Measurements from ENCODE around the gene ARID1B.

ARID1B gene

GRCh38 chr6:156970595-156971112 is 193.5 kb downstream of the ARID1B start:
- Histone ChIP-seq H3K27ac (ENCODE audit: low read length) (no peak overlapping the region), H3F3A (ENCODE audit: insufficient read depth, low read length) (no peaks in the 10 kb centered on the region), H3K4me1 (ENCODE audit: low read length) (no peaks in the 10 kb centered on the region), H3K9me3 (replicated peaks; ENCODE audit: insufficient read depth, low read length) (no peaks in the 10 kb centered on the region), H4K20me1 (ENCODE audit: insufficient read depth, low read length) (no peaks in the 10 kb centered on the region), H2AFZ (ENCODE audit: low read length) (no peak overlapping the region), H3K36me3 (replicated peaks; ENCODE audit: insufficient read depth, low read length) (no peaks in the 10 kb centered on the region), H3K9me2 (replicated peaks; ENCODE audit: insufficient read depth, low read length) (no peaks in the 10 kb centered on the region), H3K79me2 (ENCODE audit: low read length) (peaks cover 87% of the 10 kb centered on the region), H3K9ac (ENCODE audit: low read length) (no peak overlapping the region), H3K27me3 (replicated peaks; ENCODE audit: insufficient read depth, low read length) (no peaks in the 10 kb centered on the region), H3K4me3 (ENCODE audit: low read length) (no peak overlapping the region), H3K4me2 (ENCODE audit: low read depth, low read length) (no peak overlapping the region)
- TF ChIP-seq EZH2phosphoT487 (IDR thresholded peaks at IDR 0.05; ENCODE audit: low read length), result no peak
- TF ChIP-seq EZH2 (optimal IDR thresholded peaks at IDR 0.05; ENCODE audit: low read depth, low read length), result no peak
- no peak for TF ChIP-seq CTCF (IDR thresholded peaks at IDR 0.05; ENCODE audit: low read length)
- no peak for DNase-seq

GRCh38 chr6:156971153-156971885 is 194.1 kb downstream of the ARID1B start:
- Histone ChIP-seq H3K79me2 (ENCODE audit: low read length) (peaks cover 88% of the 10 kb centered on the region), H3K27ac (ENCODE audit: low read length) (no peak overlapping the region), H3K9me3 (replicated peaks; ENCODE audit: insufficient read depth, low read length) (no peaks in the 10 kb centered on the region), H2AFZ (ENCODE audit: low read length) (no peak overlapping the region), H3K4me2 (ENCODE audit: low read depth, low read length) (no peak overlapping the region), H3F3A (ENCODE audit: insufficient read depth, low read length) (no peaks in the 10 kb centered on the region), H3K36me3 (replicated peaks; ENCODE audit: insufficient read depth, low read length) (no peaks in the 10 kb centered on the region), H4K20me1 (ENCODE audit: insufficient read depth, low read length) (no peaks in the 10 kb centered on the region), H3K9ac (ENCODE audit: low read length) (no peak overlapping the region), H3K27me3 (replicated peaks; ENCODE audit: insufficient read depth, low read length) (no peaks in the 10 kb centered on the region), H3K4me1 (ENCODE audit: low read length) (no peaks in the 10 kb centered on the region), H3K4me3 (ENCODE audit: low read length) (no peak overlapping the region), H3K9me2 (replicated peaks; ENCODE audit: insufficient read depth, low read length) (no peaks in the 10 kb centered on the region)
- no peak for DNase-seq
- TF ChIP-seq CTCF (IDR thresholded peaks at IDR 0.05; ENCODE audit: low read length) (no peak), EZH2 (optimal IDR thresholded peaks at IDR 0.05; ENCODE audit: low read depth, low read length) (no peak), EZH2phosphoT487 (IDR thresholded peaks at IDR 0.05; ENCODE audit: low read length) (no peak)

GRCh38 chr6:156972145-156972544 is 195.0 kb downstream of the ARID1B start:
- no peak for DNase-seq
- Histone ChIP-seq H3K9me3 (replicated peaks; ENCODE audit: insufficient read depth, low read length) (no peaks in the 10 kb centered on the region), H3F3A (ENCODE audit: insufficient read depth, low read length) (no peaks in the 10 kb centered on the region), H2AFZ (ENCODE audit: low read length) (no peak overlapping the region), H4K20me1 (ENCODE audit: insufficient read depth, low read length) (no peaks in the 10 kb centered on the region), H3K4me2 (ENCODE audit: low read depth, low read length) (no peak overlapping the region), H3K27ac (ENCODE audit: low read length) (no peak overlapping the region), H3K36me3 (replicated peaks; ENCODE audit: insufficient read depth, low read length) (no peaks in the 10 kb centered on the region), H3K9ac (ENCODE audit: low read length) (no peak overlapping the region), H3K79me2 (ENCODE audit: low read length) (peaks cover 87% of the 10 kb centered on the region), H3K4me1 (ENCODE audit: low read length) (no peaks in the 10 kb centered on the region), H3K9me2 (replicated peaks; ENCODE audit: insufficient read depth, low read length) (no peaks in the 10 kb centered on the region), H3K4me3 (ENCODE audit: low read length) (no peak overlapping the region), H3K27me3 (replicated peaks; ENCODE audit: insufficient read depth, low read length) (no peaks in the 10 kb centered on the region)
- TF ChIP-seq EZH2phosphoT487 (IDR thresholded peaks at IDR 0.05; ENCODE audit: low read length) (no peak), EZH2 (optimal IDR thresholded peaks at IDR 0.05; ENCODE audit: low read depth, low read length) (no peak), CTCF (IDR thresholded peaks at IDR 0.05; ENCODE audit: low read length) (no peak)

All from MM.1S (cell line).